ENCODE measurements around the gene BEND5. TPM values are rescaled to one million over a fixed set of nuclear protein-coding genes. Genes with fewer than 3 reads are reported as not detected.

Gene BEND5
- polyA plus RNA-seq, 1 experiment, result not detected

DNA sequence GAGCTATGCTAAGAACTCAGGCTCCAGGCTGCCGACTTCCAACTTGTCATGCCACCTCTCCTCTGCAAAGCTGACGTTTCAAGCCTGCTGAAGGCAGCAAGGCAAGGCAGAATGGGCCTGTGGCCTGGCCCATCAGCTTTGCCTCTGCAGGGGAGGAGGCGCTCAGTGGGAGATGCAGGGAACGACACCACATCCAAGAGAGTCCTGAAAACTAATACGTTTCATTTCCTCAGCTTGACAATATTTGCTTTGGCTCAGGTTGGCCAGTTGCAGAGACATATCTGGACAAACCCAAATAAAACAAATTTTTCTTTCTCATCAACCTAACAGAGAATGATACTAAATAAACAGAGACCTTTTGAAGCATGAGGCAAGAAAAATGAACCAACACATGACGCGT is 35.3 kb downstream of the BEND5 start:
- no peak for DNase-seq (ENCODE audit: low read depth)
- H3K4me3 ChIP-seq (ENCODE audit: low read depth, low read length), result no peak overlapping the region
- no peaks in the 10 kb centered on the region for H3K36me3 ChIP-seq (ENCODE audit: control insufficient read depth, insufficient read depth, low read length)
- no peaks in the 10 kb centered on the region for H3K27me3 ChIP-seq (ENCODE audit: control insufficient read depth, insufficient read depth, low read length)
- CTCF ChIA-PET, result no interaction called here
- TF ChIP-seq, protein P1, sequence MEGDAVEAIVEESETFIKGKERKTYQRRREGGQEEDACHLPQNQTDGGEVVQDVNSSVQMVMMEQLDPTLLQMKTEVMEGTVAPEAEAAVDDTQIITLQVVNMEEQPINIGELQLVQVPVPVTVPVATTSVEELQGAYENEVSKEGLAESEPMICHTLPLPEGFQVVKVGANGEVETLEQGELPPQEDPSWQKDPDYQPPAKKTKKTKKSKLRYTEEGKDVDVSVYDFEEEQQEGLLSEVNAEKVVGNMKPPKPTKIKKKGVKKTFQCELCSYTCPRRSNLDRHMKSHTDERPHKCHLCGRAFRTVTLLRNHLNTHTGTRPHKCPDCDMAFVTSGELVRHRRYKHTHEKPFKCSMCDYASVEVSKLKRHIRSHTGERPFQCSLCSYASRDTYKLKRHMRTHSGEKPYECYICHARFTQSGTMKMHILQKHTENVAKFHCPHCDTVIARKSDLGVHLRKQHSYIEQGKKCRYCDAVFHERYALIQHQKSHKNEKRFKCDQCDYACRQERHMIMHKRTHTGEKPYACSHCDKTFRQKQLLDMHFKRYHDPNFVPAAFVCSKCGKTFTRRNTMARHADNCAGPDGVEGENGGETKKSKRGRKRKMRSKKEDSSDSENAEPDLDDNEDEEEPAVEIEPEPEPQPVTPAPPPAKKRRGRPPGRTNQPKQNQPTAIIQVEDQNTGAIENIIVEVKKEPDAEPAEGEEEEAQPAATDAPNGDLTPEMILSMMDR (IDR thresholded peaks at IDR 0.05; ENCODE audit: insufficient read depth, low read depth, low read length), result no peak
- POLR2A ChIA-PET, result no interaction called here

DNA sequence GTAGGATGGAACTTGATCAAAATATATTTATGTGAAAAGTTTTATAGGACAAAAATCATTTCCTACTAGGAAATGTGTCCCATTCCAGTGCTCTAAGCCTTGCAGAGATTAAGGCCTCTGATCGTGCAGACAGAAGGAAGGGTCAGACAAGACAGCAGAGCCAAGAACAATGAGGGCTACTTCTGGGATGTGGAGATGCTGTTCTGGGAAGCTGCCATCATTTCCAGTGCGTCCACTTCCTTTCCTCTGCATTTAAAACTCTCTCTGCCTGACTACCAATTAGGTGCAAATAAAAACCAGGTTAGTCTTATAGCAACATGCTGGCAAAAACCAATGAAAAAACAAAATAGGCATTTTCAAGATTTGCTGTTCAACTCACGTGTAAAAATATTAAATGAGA is 36.1 kb downstream of the BEND5 start:
- ChIA-PET POLR2A (no interaction called here), CTCF (no interaction called here)
- no peak for DNase-seq (ENCODE audit: low read depth)
- H3K36me3 ChIP-seq (ENCODE audit: control insufficient read depth, insufficient read depth, low read length), result no peaks in the 10 kb centered on the region
- TF ChIP-seq, protein P1 (IDR thresholded peaks at IDR 0.05; ENCODE audit: insufficient read depth, low read depth, low read length), result no peak
- no peak overlapping the region for H3K4me3 ChIP-seq (ENCODE audit: low read depth, low read length)
- no peaks in the 10 kb centered on the region for H3K27me3 ChIP-seq (ENCODE audit: control insufficient read depth, insufficient read depth, low read length)

DNA sequence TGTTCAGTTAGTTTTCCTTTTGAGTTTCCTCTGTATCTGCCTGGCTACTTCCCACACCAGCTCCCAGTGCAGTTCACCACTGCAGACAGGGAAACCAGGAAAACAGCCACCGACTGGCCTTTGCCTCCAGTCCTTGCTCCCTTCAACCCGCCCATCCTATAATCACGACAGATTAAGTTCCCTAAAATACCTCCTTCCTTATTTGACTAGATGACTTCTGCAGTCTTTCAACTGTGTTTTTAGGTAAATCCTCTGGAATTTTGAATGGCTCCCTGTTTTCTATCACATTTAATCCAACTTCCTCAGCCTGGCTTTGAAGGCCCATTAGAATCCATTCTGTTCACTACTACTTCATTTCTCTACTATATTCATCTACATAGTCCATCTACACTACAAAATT is 37.6 kb downstream of the BEND5 start:
- CTCF ChIA-PET, result interaction anchor here (0.5 kb wide), 1 partner anchor 79 kb away, joined by 3 read pairs; no protein-coding TSS in a partner anchor

DNA sequence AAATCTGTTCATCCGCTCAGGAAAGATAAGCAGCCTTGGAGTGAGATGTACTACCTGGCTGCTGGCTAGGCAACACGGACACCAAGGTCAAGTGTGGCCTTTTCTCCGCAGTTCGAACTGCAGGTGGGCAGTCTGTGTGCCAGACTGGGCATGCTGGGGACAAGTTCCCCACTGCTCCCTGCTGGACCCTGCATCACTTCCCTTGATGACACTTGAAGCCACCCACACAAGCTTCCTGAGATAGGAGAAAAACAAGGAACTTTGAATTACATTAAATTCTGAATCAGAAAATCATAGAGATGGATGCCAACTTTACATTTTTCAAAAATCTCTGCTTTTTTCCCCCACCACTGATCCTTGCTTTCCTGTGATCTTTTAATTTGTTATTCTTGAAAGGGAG is 38.3 kb downstream of the BEND5 start:
- DNase-seq (ENCODE audit: low read depth), result no peak
- Histone ChIP-seq H3K27me3 (ENCODE audit: control insufficient read depth, insufficient read depth, low read length) (no peaks in the 10 kb centered on the region), H3K4me3 (ENCODE audit: low read depth, low read length) (no peak overlapping the region), H3K36me3 (ENCODE audit: control insufficient read depth, insufficient read depth, low read length) (no peaks in the 10 kb centered on the region)
- CTCF ChIA-PET, result no interaction called here
- POLR2A ChIA-PET, result no interaction called here
- TF ChIP-seq, protein P1 (IDR thresholded peaks at IDR 0.05; ENCODE audit: insufficient read depth, low read depth, low read length), result no peak

More for the DNA sequence above, 37.6 kb downstream of the BEND5 start:
- H3K36me3 ChIP-seq (ENCODE audit: control insufficient read depth, insufficient read depth, low read length), result no peaks in the 10 kb centered on the region
- no peaks in the 10 kb centered on the region for H3K27me3 ChIP-seq (ENCODE audit: control insufficient read depth, insufficient read depth, low read length)
- POLR2A ChIA-PET, result no interaction called here
- DNase-seq (ENCODE audit: low read depth), result no peak
- H3K4me3 ChIP-seq (ENCODE audit: low read depth, low read length), result no peak overlapping the region
- TF ChIP-seq, protein P1 (IDR thresholded peaks at IDR 0.05; ENCODE audit: insufficient read depth, low read depth, low read length), result no peak

DNA sequence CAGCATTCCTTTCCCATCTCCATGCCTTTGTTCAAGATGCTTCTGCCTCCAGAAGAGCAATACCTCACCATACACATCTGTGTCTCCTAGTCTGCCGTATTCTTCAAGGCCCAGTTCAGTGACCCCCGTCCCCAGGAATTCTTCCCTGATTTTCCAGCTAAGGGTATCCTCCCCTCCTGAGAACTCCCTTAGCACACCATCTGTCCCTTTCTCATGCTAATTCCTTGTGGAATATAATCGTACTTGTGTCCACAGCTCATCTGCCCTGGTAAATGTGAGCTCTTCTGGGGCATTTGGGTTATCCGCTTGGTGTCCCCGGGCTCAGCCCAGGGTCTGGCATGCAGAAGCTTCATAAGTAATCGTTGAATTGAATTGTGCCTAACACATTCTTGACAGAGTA is 40.9 kb downstream of the BEND5 start:
- no peak overlapping the region for H3K4me3 ChIP-seq (ENCODE audit: low read depth, low read length)
- no peaks in the 10 kb centered on the region for H3K36me3 ChIP-seq (ENCODE audit: control insufficient read depth, insufficient read depth, low read length)
- CTCF ChIA-PET, result interaction anchor here (0.6 kb wide), 1 partner anchor 127 kb away, joined by 4 read pairs; no protein-coding TSS in a partner anchor
- H3K27me3 ChIP-seq (ENCODE audit: control insufficient read depth, insufficient read depth, low read length), result no peaks in the 10 kb centered on the region
- no peak for DNase-seq (ENCODE audit: low read depth)
- POLR2A ChIA-PET, result no interaction called here
- TF ChIP-seq, protein P1 (IDR thresholded peaks at IDR 0.05; ENCODE audit: insufficient read depth, low read depth, low read length), result no peak
